T-cell (primary cell): ENCODE results near the gene FBXL4. TPM values are rescaled to one million over a fixed set of nuclear protein-coding genes. Genes with fewer than 3 reads are reported as not detected.

Source experiments
- ATAC-seq, 4 experiments: fragments of 200-7000 bp in 3 of 4; fragments of 150-1000 bp in 1 of 4; cut with Tn5 transposase; replicated peaks in 1 of 4; 1 replicate in 3 of 4; 2 replicates in 1 of 4; pipeline ENCODE4 v1.10.0; 2021; ENCODE audit warnings: moderate library complexity in 3 of 4, mild to moderate bottlenecking in 2 of 4, moderate number of reproducible peaks in 1 of 4
- CTCF ChIA-PET, 2 donors: fragments of 300-600 bp; sonication (Branson Sonifier 250); formaldehyde crosslinking; loops; one replicate each; lab custom pipeline; 2022; ENCODE audit warnings: antibody characterized with exemption in 2 of 2; lab: Charles Lee
- POLR2A ChIA-PET, 2 donors: fragments of 300-600 bp; sonication (Branson Sonifier 250); formaldehyde crosslinking; loops; one replicate each; lab custom pipeline; 2022; ENCODE audit warnings: antibody characterized with exemption in 2 of 2; lab: Charles Lee
- DNase-seq, 35 experiments: peaks; one replicate each; pipeline versions ENCODE4 v3.0.0 to v3.0.0-alpha.2; 2013 to 2023
- H3K27ac ChIP-seq: one replicate; pipeline ENCODE4 v1.5.1; 2013; ENCODE audit warnings: low read length
- H3K27me3 ChIP-seq, 2 experiments: replicated peaks in 1 of 2; 1 replicate in 1 of 2; 2 replicates in 1 of 2; pipeline versions ENCODE4 v1.6.1 to v1.7.0; 2013; ENCODE audit warnings: low read length in 1 of 2, mixed read lengths in 1 of 2; ENCODE audit not compliant: control insufficient read depth in 2 of 2, insufficient read depth in 2 of 2; ENCODE audit errors: extremely low read depth in 1 of 2
- H3K36me3 ChIP-seq, 2 donors: 1 replicate in 1 of 2; 2 replicates in 1 of 2; pipeline versions ENCODE4 v1.6.1 to v1.7.0; 2013; ENCODE audit warnings: low read length in 1 of 2; ENCODE audit not compliant: control insufficient read depth in 2 of 2, insufficient read depth in 1 of 2; ENCODE audit errors: extremely low read depth in 1 of 2
- H3K4me1 ChIP-seq, 2 experiments: 1 replicate in 1 of 2; 2 replicates in 1 of 2; pipeline versions ENCODE4 v1.6.1 to v1.7.0; 2013; ENCODE audit warnings: low read length in 2 of 2, mixed read lengths in 1 of 2; ENCODE audit not compliant: insufficient read depth in 2 of 2, control insufficient read depth in 1 of 2; ENCODE audit errors: extremely low read depth in 1 of 2
- H3K4me3 ChIP-seq, 2 donors: 1 replicate in 1 of 2; 2 replicates in 1 of 2; pipeline versions ENCODE4 v1.5.1 to v1.7.0; 2013; ENCODE audit warnings: mild to moderate bottlenecking in 2 of 2, low read length in 1 of 2, moderate library complexity in 1 of 2; ENCODE audit not compliant: control insufficient read depth in 1 of 2; ENCODE audit errors: extremely low read depth in 1 of 2
- H3K9me3 ChIP-seq: 2 replicates; pipeline ENCODE4 v1.7.0; 2013
- H3K27ac Mint-ChIP-seq, 2 donors: one replicate each; pipeline ENCODE4 v1.8.0; 2020 to 2021; ENCODE audit warnings: mild to moderate bottlenecking in 2 of 2, mixed read lengths in 2 of 2
- H3K27me3 Mint-ChIP-seq, 2 donors: one replicate each; pipeline ENCODE4 v1.8.0; 2021 to 2022; ENCODE audit warnings: mixed read lengths in 2 of 2
- H3K36me3 Mint-ChIP-seq: one replicate; pipeline ENCODE4 v1.8.0; 2021; ENCODE audit warnings: mixed read lengths
- H3K4me1 Mint-ChIP-seq, 3 donors: one replicate each; pipeline ENCODE4 v1.8.0; 2020 to 2022; ENCODE audit warnings: mixed read lengths in 3 of 3, mild to moderate bottlenecking in 1 of 3
- H3K4me3 Mint-ChIP-seq, 3 donors: one replicate each; pipeline ENCODE4 v1.8.0; 2020 to 2022; ENCODE audit warnings: mild to moderate bottlenecking in 3 of 3, mixed read lengths in 3 of 3, moderate library complexity in 3 of 3
- H3K9me3 Mint-ChIP-seq, 3 donors: one replicate each; pipeline ENCODE4 v1.8.0; 2020 to 2022; ENCODE audit warnings: mixed read lengths in 3 of 3
- WGBS: methylation state at CpG from one replicate; pipeline ENCODE4 v1.1.5; 2013; ENCODE audit warnings: missing lambda C conversion rate; ENCODE audit not compliant: insufficient coverage; 5-methylcytosine and 5-hydroxymethylcytosine counted together
- total RNA-seq, 35 experiments: library from RNA in 6 of 35; stranded (reverse) in 6 of 35; fragments of 120-200 nt in 1 of 35; gene quantifications; one replicate each; pipeline versions ENCODE4 v1.2.1 to v1.2.4 and lab custom pipeline; 2013 to 2026

FBXL4 gene
- total RNA-seq, 5 donors from 2014 or later (not counting 1 experiment from before 2014, with no cell fraction given), result 13.4 to 19.5 (median 15.9) TPM

GRCh38 chr6:98840385-98840784 lies 107.4 kb downstream of the FBXL4 start:
- Mint-ChIP-seq H3K4me1 (peaks cover 26 to 35% (median 31%) of the 10 kb centered on the region in 3 donors), H3K36me3 (no peaks in the 10 kb centered on the region), H3K27ac (no peak overlapping the region), H3K4me3 (no peak overlapping the region), H3K9me3 (no peaks in the 10 kb centered on the region), H3K27me3 (peaks cover 81 to 84% of the 10 kb centered on the region in 2 donors)
- ChIA-PET CTCF (no interaction called here), POLR2A (no interaction called here)
- H3K4me1 ChIP-seq, result peaks cover 4 to 30% of the 10 kb centered on the region in 2 experiments
- WGBS, result 60% methylated on average over 1 of the region's 6 CpGs
- no peak overlapping the region for H3K4me3 ChIP-seq
- no peaks in the 10 kb centered on the region for H3K9me3 ChIP-seq
- no peak overlapping the region for H3K27ac ChIP-seq
- no peak for DNase-seq
- H3K36me3 ChIP-seq, result no peaks in the 10 kb centered on the region
- H3K27me3 ChIP-seq, result peaks cover 26 to 60% of the 10 kb centered on the region in 2 experiments
- ATAC-seq, result no peak

GRCh38 chr6:98839781-98840361 lies 107.9 kb downstream of the FBXL4 start:
- no peak overlapping the region for H3K27ac Mint-ChIP-seq
- peaks cover 81 to 83% of the 10 kb centered on the region in 2 donors for H3K27me3 Mint-ChIP-seq
- ChIA-PET POLR2A (no interaction called here), CTCF (no interaction called here)
- Histone ChIP-seq H3K27ac (no peak overlapping the region), H3K27me3 (peaks cover 25 to 59% of the 10 kb centered on the region in 2 experiments), H3K36me3 (no peaks in the 10 kb centered on the region), H3K9me3 (no peaks in the 10 kb centered on the region), H3K4me3 (no peak overlapping the region), H3K4me1 (peaks cover 5 to 28% of the 10 kb centered on the region in 2 experiments)
- H3K4me1 Mint-ChIP-seq, result peaks cover 26 to 34% (median 30%) of the 10 kb centered on the region in 3 donors
- no peak overlapping the region for H3K4me3 Mint-ChIP-seq
- WGBS, result no CpG with 5 or more reads among the region's 5 CpGs
- no peaks in the 10 kb centered on the region for H3K36me3 Mint-ChIP-seq
- no peaks in the 10 kb centered on the region for H3K9me3 Mint-ChIP-seq
- no peak for ATAC-seq
- DNase-seq, result peak in 1 of 35 experiments; percentile 4

GRCh38 chr6:98838975-98839374 lies 108.8 kb downstream of the FBXL4 start:
- ChIA-PET POLR2A (no interaction called here), CTCF (no interaction called here)
- Histone ChIP-seq H3K9me3 (no peaks in the 10 kb centered on the region), H3K4me1 (peaks cover 5 to 29% of the 10 kb centered on the region in 2 experiments), H3K27me3 (peaks cover 23 to 59% of the 10 kb centered on the region in 2 experiments), H3K36me3 (no peaks in the 10 kb centered on the region), H3K4me3 (no peak overlapping the region), H3K27ac (no peak overlapping the region)
- no peak for DNase-seq
- H3K4me1 Mint-ChIP-seq, result peaks cover 20 to 30% (median 25%) of the 10 kb centered on the region in 3 donors
- no CpG with 5 or more reads among the region's 1 CpG for WGBS
- no peak for ATAC-seq
- no peaks in the 10 kb centered on the region for H3K9me3 Mint-ChIP-seq
- H3K27me3 Mint-ChIP-seq, result peaks cover 75 to 79% of the 10 kb centered on the region in 2 donors
- no peak overlapping the region for H3K4me3 Mint-ChIP-seq
- H3K36me3 Mint-ChIP-seq, result no peaks in the 10 kb centered on the region
- no peak overlapping the region for H3K27ac Mint-ChIP-seq

GRCh38 chr6:98838032-98838431 lies 109.7 kb downstream of the FBXL4 start:
- no peak overlapping the region for H3K27ac Mint-ChIP-seq
- no peaks in the 10 kb centered on the region for H3K9me3 Mint-ChIP-seq
- Histone ChIP-seq H3K9me3 (no peaks in the 10 kb centered on the region), H3K27ac (no peak overlapping the region), H3K4me1 (peaks cover 10 to 30% of the 10 kb centered on the region in 2 experiments), H3K4me3 (no peak overlapping the region), H3K36me3 (no peaks in the 10 kb centered on the region), H3K27me3 (peaks cover 22 to 59% of the 10 kb centered on the region in 2 experiments)
- POLR2A ChIA-PET, result no interaction called here
- H3K27me3 Mint-ChIP-seq, result peaks cover 76 to 81% of the 10 kb centered on the region in 2 donors
- 0% methylated on average over 2 of the region's 4 CpGs for WGBS
- peaks cover 22 to 34% (median 29%) of the 10 kb centered on the region in 3 donors for H3K4me1 Mint-ChIP-seq
- no peak overlapping the region for H3K4me3 Mint-ChIP-seq
- no peaks in the 10 kb centered on the region for H3K36me3 Mint-ChIP-seq
- CTCF ChIA-PET, result interaction anchor here in 1 of 2 donors (0.6 kb wide), 1 partner anchor 68 kb away, joined by 5 read pairs; no protein-coding TSS in a partner anchor
- no peak for ATAC-seq
- no peak for DNase-seq

GRCh38 chr6:98836962-98837944 lies 110.5 kb downstream of the FBXL4 start:
- Mint-ChIP-seq H3K4me3 (peak overlapping the region in 1 of 3 donors; percentile 11), H3K36me3 (no peaks in the 10 kb centered on the region), H3K27ac (no peak overlapping the region), H3K4me1 (peaks cover 24 to 35% (median 31%) of the 10 kb centered on the region in 3 donors), H3K9me3 (no peaks in the 10 kb centered on the region), H3K27me3 (peaks cover 77 to 79% of the 10 kb centered on the region in 2 donors)
- ChIA-PET CTCF (interaction anchor here (0.6 kb wide), 2 partner anchors 8 to 69 kb away, joined by 3 to 5 read pairs; no protein-coding TSS in a partner anchor), POLR2A (no interaction called here)
- peaks cover 13 to 38% of the 10 kb centered on the region in 2 experiments for H3K4me1 ChIP-seq
- ATAC-seq (no peak), DNase-seq (peak in 1 of 35 experiments; percentile 2)
- no peaks in the 10 kb centered on the region for H3K9me3 ChIP-seq
- no peak overlapping the region for H3K27ac ChIP-seq
- no CpG with 5 or more reads among the region's 9 CpGs for WGBS
- no peaks in the 10 kb centered on the region for H3K36me3 ChIP-seq
- no peak overlapping the region for H3K4me3 ChIP-seq
- peaks cover 22 to 59% of the 10 kb centered on the region in 2 experiments for H3K27me3 ChIP-seq
